Measurements from ENCODE around the gene IFNA5.

IFNA5 gene

GRCh38 chr9:21289848-21290247, 15.3 kb downstream of the IFNA5 start:
- DNase-seq = no peak

- DNase-seq = no peak
Measured at GRCh38 chr9:21287280-21287679, 17.8 kb downstream of the IFNA5 start.

- peak; percentile 80 to 91 for DNase-seq
Measured at GRCh38 chr9:21286659-21287058, 18.5 kb downstream of the IFNA5 start.

- no peak for DNase-seq
Measured at GRCh38 chr9:21286099-21286498, 19.0 kb downstream of the IFNA5 start.

GRCh38 chr9:21281275-21281674, 23.8 kb downstream of the IFNA5 start:
- peak; percentile 72 to 84 for DNase-seq

GRCh38 chr9:21268347-21268657, 36.8 kb downstream of the IFNA5 start:
- no peak for DNase-seq

- no peak for DNase-seq
Measured at GRCh38 chr9:21267485-21268346, 37.4 kb downstream of the IFNA5 start.

GRCh38 chr9:21266733-21267484, 38.2 kb downstream of the IFNA5 start:
- no peak for DNase-seq

- no peak for DNase-seq
Measured at GRCh38 chr9:21265421-21266189, 39.5 kb downstream of the IFNA5 start.

- DNase-seq = no peak
Measured at GRCh38 chr9:21255538-21256212, 49.4 kb downstream of the IFNA5 start.
